Progenitor cell of endocrine pancreas (in vitro differentiated cells): ENCODE measurements around the gene CD4. TPM values are rescaled to one million over a fixed set of nuclear protein-coding genes. Genes with fewer than 3 reads are reported as not detected.

Experiments used
- DNase-seq: peaks from one replicate; pipeline ENCODE4 v3.0.0; 2021; ENCODE audit warnings: low spot score; ENCODE audit not compliant: unreplicated experiment
- H3K27ac Mint-ChIP-seq: 2 replicates; pipeline ENCODE4 v1.8.0; 2021; ENCODE audit warnings: mild to moderate bottlenecking, moderate library complexity, mixed read lengths
- H3K27me3 Mint-ChIP-seq: 2 replicates; pipeline ENCODE4 v1.8.0; 2021; ENCODE audit warnings: mixed read lengths
- H3K36me3 Mint-ChIP-seq: 2 replicates; pipeline ENCODE4 v1.8.0; 2022; ENCODE audit warnings: mixed read lengths; ENCODE audit not compliant: insufficient read depth
- H3K4me1 Mint-ChIP-seq: 2 replicates; pipeline ENCODE4 v1.8.0; 2021; ENCODE audit warnings: low read depth, mixed read lengths
- H3K4me3 Mint-ChIP-seq: 2 replicates; pipeline ENCODE4 v1.8.0; 2021; ENCODE audit warnings: low read depth, mild to moderate bottlenecking, moderate library complexity, mixed read lengths
- H3K9me3 Mint-ChIP-seq: 2 replicates; pipeline ENCODE4 v1.8.0; 2021; ENCODE audit warnings: low read depth, mixed read lengths
- total RNA-seq: library from RNA; stranded (reverse); gene quantifications from 2 replicates; pipeline ENCODE4 v1.2.1, GENCODE V29; 2021
- TF ChIP-seq, protein P1 (sequence below): fragments of 200-600 bp; sonication (generic); IDR thresholded peaks from one replicate; pipeline ENCODE4 v1.5.0; 2021; ENCODE audit warnings: antibody characterized with exemption, mild to moderate bottlenecking; ENCODE audit not compliant: unreplicated experiment

Gene CD4
- total RNA-seq, 1 donor from 2014 or later = 1.5 TPM

DNA sequence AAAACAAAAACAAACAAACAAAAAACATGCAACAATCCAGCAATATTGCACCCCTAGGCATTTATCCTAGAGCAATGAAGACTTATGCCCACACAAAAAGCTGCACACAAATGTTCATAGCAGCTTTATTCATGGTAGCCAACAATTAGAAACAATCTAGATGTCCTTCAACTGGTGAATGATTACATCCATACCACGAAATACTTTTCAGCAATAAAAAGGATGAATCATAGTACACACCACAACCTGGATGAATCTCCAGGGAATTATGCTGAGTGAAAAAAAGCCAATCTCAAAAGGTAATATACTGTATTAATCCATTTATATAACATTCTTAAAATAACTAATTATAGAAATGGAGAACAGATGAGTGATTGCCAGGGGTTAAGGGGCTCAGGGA, 17.8 kb downstream of the CD4 start:
- DNase-seq = no peak
- no peak overlapping the region for H3K27ac Mint-ChIP-seq
- peaks cover 2% of the 10 kb centered on the region for H3K36me3 Mint-ChIP-seq
- TF ChIP-seq, protein P1, sequence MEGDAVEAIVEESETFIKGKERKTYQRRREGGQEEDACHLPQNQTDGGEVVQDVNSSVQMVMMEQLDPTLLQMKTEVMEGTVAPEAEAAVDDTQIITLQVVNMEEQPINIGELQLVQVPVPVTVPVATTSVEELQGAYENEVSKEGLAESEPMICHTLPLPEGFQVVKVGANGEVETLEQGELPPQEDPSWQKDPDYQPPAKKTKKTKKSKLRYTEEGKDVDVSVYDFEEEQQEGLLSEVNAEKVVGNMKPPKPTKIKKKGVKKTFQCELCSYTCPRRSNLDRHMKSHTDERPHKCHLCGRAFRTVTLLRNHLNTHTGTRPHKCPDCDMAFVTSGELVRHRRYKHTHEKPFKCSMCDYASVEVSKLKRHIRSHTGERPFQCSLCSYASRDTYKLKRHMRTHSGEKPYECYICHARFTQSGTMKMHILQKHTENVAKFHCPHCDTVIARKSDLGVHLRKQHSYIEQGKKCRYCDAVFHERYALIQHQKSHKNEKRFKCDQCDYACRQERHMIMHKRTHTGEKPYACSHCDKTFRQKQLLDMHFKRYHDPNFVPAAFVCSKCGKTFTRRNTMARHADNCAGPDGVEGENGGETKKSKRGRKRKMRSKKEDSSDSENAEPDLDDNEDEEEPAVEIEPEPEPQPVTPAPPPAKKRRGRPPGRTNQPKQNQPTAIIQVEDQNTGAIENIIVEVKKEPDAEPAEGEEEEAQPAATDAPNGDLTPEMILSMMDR = no peak
- peaks cover 4% of the 10 kb centered on the region for H3K9me3 Mint-ChIP-seq
- peaks cover 17% of the 10 kb centered on the region for H3K27me3 Mint-ChIP-seq
- H3K4me3 Mint-ChIP-seq = no peak overlapping the region
- H3K4me1 Mint-ChIP-seq = peaks cover 3% of the 10 kb centered on the region

DNA sequence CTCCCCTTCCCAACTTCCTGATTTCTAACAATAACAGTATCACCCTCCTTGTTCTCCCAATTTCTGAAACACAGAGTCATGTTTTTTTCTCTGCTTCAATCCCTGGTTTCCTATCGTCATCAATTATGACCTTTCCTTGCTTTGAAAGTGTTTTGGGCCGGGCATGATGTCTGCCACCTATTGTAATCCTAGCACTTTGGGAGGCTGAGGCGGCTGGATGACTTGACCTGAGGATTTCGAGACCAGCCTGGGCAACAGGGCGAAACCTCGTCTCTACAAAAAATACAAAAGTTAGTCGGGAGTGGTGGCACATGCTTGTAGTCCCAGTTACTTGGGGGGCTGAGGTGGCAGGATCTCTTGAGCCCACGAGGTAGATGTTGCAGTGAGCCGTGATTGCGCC, 19.7 kb downstream of the CD4 start:
- Mint-ChIP-seq H3K4me1 (peaks cover 3% of the 10 kb centered on the region), H3K36me3 (peaks cover 1% of the 10 kb centered on the region), H3K4me3 (no peak overlapping the region), H3K27ac (no peak overlapping the region), H3K27me3 (peaks cover 26% of the 10 kb centered on the region), H3K9me3 (peaks cover 2% of the 10 kb centered on the region)
- TF ChIP-seq, protein P1 = no peak
- DNase-seq = no peak

DNA sequence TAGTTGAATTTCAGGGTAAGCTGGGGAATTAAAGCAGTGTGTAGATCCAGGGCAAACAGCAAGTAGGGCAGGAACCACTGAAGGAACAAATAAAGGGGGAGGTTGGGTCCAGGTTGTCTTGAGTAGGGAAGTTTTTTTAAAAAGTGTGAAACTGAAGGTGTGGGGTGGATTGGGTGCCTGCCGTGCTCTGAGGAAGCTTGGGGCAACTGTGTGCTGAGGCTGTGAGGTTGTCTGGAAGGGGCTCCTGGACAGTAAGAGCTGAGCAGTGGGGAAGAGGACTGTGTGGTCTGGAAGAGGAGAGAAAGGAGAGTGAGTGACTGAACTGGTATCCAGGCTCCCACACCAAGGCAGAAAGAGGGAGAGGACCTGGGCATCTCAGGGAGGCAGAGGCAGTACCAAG, 21.4 kb downstream of the CD4 start:
- H3K27me3 Mint-ChIP-seq = peaks cover 41% of the 10 kb centered on the region
- TF ChIP-seq, protein P1 = no peak
- DNase-seq = no peak
- H3K4me3 Mint-ChIP-seq = no peak overlapping the region
- no peaks in the 10 kb centered on the region for H3K36me3 Mint-ChIP-seq
- peak overlapping the region; percentile 10 for H3K27ac Mint-ChIP-seq
- peaks cover 3% of the 10 kb centered on the region for H3K4me1 Mint-ChIP-seq
- H3K9me3 Mint-ChIP-seq = no peaks in the 10 kb centered on the region

DNA sequence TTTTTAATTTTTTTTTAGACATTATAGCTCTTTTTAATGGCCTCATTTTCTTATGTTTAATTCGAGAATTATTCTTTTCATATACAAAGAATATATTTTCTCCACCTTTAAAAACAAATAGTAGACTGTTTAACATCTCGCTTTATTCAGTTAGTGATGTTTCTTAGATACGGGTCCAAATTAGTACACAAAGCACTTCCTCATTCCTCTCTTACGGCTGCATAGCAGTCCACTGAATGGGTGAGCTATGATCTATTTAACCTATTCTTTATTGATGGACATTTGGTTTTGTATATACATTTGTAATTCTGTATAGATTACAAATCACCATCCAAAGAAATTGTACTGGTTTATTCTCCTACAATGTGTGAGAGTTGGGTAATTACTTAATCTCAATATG, 24.0 kb downstream of the CD4 start:
- Mint-ChIP-seq H3K27me3 (peaks cover 48% of the 10 kb centered on the region), H3K27ac (no peak overlapping the region), H3K36me3 (no peaks in the 10 kb centered on the region), H3K9me3 (no peaks in the 10 kb centered on the region), H3K4me1 (peaks cover 8% of the 10 kb centered on the region), H3K4me3 (no peak overlapping the region)
- no peak for DNase-seq
- TF ChIP-seq, protein P1 = no peak

DNA sequence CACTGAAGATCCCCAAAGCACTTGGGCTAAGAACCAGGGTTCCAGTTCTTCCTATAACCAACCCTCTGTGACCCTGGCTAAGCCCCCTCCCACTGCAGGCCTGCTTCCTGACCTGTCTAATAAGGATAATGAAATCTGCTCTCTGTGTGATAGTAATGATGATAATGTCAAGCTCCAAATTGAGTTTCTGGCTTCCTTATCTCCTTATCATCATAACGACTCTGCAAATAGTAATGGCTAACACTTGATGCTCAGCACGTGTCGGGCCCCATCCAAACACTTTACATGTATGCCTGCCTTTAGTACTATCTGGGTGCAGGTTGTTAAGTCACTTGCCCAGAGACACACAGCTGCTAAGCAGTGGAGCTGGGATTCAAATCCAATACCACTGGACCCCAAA, 27.3 kb downstream of the CD4 start:
- Mint-ChIP-seq H3K27me3 (peaks cover 47% of the 10 kb centered on the region), H3K36me3 (no peaks in the 10 kb centered on the region), H3K9me3 (no peaks in the 10 kb centered on the region), H3K4me1 (peaks cover 21% of the 10 kb centered on the region), H3K4me3 (no peak overlapping the region), H3K27ac (no peak overlapping the region)
- TF ChIP-seq, protein P1 = no peak
- DNase-seq = no peak

DNA sequence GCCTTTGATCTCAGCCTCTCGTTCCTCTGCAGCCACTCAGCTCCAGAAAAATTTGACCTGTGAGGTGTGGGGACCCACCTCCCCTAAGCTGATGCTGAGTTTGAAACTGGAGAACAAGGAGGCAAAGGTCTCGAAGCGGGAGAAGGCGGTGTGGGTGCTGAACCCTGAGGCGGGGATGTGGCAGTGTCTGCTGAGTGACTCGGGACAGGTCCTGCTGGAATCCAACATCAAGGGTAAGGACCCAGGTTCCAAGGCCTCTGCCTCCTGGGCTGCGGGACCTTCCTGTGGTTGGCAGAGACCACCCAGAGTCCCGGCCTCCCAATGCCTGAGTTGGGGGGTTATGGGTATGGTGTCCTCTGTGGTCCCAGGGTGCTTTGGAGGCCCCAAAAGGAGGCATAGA, 27.8 kb downstream of the CD4 start:
- Mint-ChIP-seq H3K4me1 (peaks cover 24% of the 10 kb centered on the region), H3K36me3 (no peaks in the 10 kb centered on the region), H3K9me3 (no peaks in the 10 kb centered on the region), H3K4me3 (no peak overlapping the region), H3K27me3 (peaks cover 50% of the 10 kb centered on the region), H3K27ac (no peak overlapping the region)
- DNase-seq = no peak
- TF ChIP-seq, protein P1 = no peak
